Vagina (tissue), 2 donors: ENCODE data around the gene ALG2. TPM values are rescaled to one million over a fixed set of nuclear protein-coding genes. Genes with fewer than 3 reads are reported as not detected.

ENCODE experiments used
- DNase-seq, 2 donors: peaks; one replicate each; pipeline ENCODE4 v3.0.0-alpha.2; 2017; ENCODE audit errors: extremely low spot score in 2 of 2
- H3K27ac ChIP-seq: fragments of 200-600 bp; sonication (generic); one replicate; pipeline ENCODE4 v1.5.1; 2019
- H3K27me3 ChIP-seq: fragments of 200-600 bp; sonication (generic); one replicate; pipeline ENCODE4 v1.5.1; 2019
- H3K36me3 ChIP-seq, 2 donors: fragments of 200-600 bp; sonication (generic); one replicate each; pipeline ENCODE4 v1.5.1; 2017 to 2019
- H3K4me1 ChIP-seq: fragments of 200-600 bp; sonication (generic); one replicate; pipeline ENCODE4 v1.5.1; 2019
- H3K4me3 ChIP-seq, 2 donors: fragments of 200-600 bp; sonication (generic); 1 replicate in 1 of 2; 2 replicates in 1 of 2; pipeline ENCODE4 v1.5.1; 2016 to 2019
- H3K9me3 ChIP-seq: fragments of 200-600 bp; sonication (generic); one replicate; pipeline ENCODE4 v1.5.1; 2019
- POLR2A ChIP-seq, 2 donors: fragments of 450-650 bp; IDR thresholded peaks; one replicate each; pipeline ENCODE4 v1.6.1; 2017; ENCODE audit warnings: antibody characterized with exemption in 2 of 2, mild to moderate bottlenecking in 2 of 2, moderate library complexity in 2 of 2
- POLR2AphosphoS5 ChIP-seq, 2 donors: sonication (generic); formaldehyde crosslinking; IDR thresholded peaks; one replicate each; pipeline ENCODE4 v1.9.0; 2017; ENCODE audit warnings: antibody characterized with exemption in 2 of 2, mild to moderate bottlenecking in 2 of 2, low read depth in 1 of 2; ENCODE audit not compliant: insufficient read depth in 1 of 2
- intact Hi-C: fragments of 100-400 bp; cut with DNase I; formaldehyde crosslinking; loops from one replicate; pipeline ENCODE4 v1.15.1; 2023
- small RNA-seq: library from RNA; depleted of rRNA; stranded (forward); fragments of <200 nt; gene quantifications from one replicate; pipeline ENCODE3, GENCODE V24; 2016
- total RNA-seq: library from RNA; depleted of rRNA; stranded (reverse); fragments of >200 nt; gene quantifications from one replicate; pipeline ENCODE4 v1.2.3, GENCODE V29; 2016
- TF ChIP-seq, protein P1 (sequence below), 3 experiments: fragments of 450-650 bp in 2 of 3; fragments of 200-600 bp in 1 of 3; sonication (generic) in 1 of 3; IDR thresholded peaks; one replicate each; pipeline ENCODE4 v1.5.1; 2017 to 2019; ENCODE audit warnings: antibody characterized with exemption in 3 of 3, mild to moderate bottlenecking in 2 of 3, moderate library complexity in 2 of 3

The ALG2 gene
- total RNA-seq, 1 donor from 2014 or later: 30.0 TPM

DNA sequence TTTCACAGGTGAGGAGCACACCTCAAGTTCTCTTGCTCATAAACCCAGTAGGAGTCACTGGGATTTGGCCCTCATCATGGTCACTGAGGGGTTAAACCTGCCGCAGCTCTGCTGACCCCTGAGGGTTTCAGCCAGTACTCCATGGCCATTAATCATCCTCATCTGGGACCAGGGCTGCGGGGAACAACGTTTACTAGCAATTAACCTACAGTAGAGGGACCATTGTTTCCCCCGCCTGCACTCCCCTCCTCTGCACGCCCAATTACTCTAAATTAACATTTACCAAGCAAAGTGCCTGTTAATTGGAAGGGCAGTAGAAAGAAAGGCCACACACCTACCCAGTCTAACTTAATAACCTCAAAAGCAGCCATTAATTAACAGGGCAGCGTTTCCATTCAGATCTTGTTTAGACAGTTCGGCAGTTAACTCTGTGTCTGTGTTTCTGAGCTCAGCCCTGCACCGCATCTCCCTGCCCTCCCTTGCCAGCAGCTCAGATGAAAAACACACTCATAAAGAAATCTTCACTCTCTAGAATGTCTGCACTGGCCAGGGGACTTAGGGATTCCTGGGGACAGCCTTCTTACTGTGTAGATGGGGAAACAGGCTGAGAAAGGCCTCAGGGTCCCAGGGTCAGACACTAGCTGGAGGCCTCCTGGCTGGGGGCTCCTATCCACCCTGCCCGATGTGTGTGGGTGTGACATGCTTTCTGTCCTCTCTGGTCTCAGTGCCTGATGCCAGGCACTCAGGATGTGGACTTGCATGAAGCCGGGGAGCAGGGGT is 51.6 kb downstream of the ALG2 start:
- Histone ChIP-seq H3K27ac (no peak overlapping the region), H3K4me1 (no peaks in the 10 kb centered on the region), H3K4me3 (no peak overlapping the region), H3K9me3 (no peaks in the 10 kb centered on the region), H3K27me3 (no peaks in the 10 kb centered on the region), H3K36me3 (no peaks in the 10 kb centered on the region)
- intact Hi-C loops: no loop called here
- DNase-seq: no peak
- TF ChIP-seq POLR2AphosphoS5 (IDR thresholded peaks at IDR 0.05; ENCODE audit: insufficient read depth in 1 of 2, low read depth in 1 of 2) (no peak), POLR2A (IDR thresholded peaks at IDR 0.05) (no peak)
- TF ChIP-seq, protein P1, sequence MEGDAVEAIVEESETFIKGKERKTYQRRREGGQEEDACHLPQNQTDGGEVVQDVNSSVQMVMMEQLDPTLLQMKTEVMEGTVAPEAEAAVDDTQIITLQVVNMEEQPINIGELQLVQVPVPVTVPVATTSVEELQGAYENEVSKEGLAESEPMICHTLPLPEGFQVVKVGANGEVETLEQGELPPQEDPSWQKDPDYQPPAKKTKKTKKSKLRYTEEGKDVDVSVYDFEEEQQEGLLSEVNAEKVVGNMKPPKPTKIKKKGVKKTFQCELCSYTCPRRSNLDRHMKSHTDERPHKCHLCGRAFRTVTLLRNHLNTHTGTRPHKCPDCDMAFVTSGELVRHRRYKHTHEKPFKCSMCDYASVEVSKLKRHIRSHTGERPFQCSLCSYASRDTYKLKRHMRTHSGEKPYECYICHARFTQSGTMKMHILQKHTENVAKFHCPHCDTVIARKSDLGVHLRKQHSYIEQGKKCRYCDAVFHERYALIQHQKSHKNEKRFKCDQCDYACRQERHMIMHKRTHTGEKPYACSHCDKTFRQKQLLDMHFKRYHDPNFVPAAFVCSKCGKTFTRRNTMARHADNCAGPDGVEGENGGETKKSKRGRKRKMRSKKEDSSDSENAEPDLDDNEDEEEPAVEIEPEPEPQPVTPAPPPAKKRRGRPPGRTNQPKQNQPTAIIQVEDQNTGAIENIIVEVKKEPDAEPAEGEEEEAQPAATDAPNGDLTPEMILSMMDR (IDR thresholded peaks at IDR 0.05): no peak

DNA sequence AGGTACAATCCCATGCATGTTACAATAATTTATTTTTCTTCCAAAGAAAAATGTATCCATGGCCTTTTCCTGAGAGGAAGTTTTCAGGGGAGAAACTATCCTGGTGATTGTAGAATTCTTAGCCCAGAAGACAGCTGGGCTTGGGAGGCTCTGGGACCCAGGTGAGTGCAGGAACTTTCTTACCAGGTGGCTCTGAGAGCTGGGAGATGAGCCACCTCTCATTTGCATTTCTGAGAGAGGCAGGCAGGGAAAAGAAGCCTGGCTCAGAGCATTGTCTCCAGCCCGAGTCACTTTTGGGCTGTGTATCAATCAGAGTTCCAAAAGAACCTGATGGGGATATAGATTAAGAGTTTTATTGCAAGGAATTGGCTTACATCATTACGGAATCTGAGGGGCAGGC is 52.7 kb downstream of the ALG2 start:
- intact Hi-C loops: no loop called here
- H3K27ac ChIP-seq: no peak overlapping the region
- no peaks in the 10 kb centered on the region for H3K4me1 ChIP-seq
- no peaks in the 10 kb centered on the region for H3K9me3 ChIP-seq
- no peak for DNase-seq
- TF ChIP-seq, protein P1 (IDR thresholded peaks at IDR 0.05): no peak
- no peak overlapping the region for H3K4me3 ChIP-seq
- H3K27me3 ChIP-seq: no peaks in the 10 kb centered on the region
- H3K36me3 ChIP-seq: no peaks in the 10 kb centered on the region

DNA sequence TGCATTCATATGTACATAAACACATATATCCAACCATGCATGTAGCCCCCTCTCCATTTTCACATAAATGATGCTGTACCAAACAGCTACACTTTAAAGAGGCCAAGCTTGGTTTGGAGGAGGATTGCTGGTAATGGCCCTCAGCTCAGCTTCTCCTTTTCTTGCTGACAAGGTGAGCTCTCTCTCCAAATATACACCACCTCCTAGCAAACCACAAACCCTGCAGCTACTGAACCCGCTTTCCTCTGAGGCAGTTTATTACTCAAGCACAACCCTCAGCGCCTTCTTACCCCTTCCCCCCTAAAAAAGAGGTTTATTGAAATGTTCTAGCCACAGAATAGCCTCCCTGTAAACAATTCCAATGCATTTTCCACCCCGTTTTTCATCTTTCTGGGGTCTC is 54.0 kb downstream of the ALG2 start:
- H3K27ac ChIP-seq: no peak overlapping the region
- no peaks in the 10 kb centered on the region for H3K27me3 ChIP-seq
- intact Hi-C loops: no loop called here
- H3K4me3 ChIP-seq: no peak overlapping the region
- H3K36me3 ChIP-seq: no peaks in the 10 kb centered on the region
- H3K4me1 ChIP-seq: no peaks in the 10 kb centered on the region
- TF ChIP-seq POLR2AphosphoS5 (IDR thresholded peaks at IDR 0.05; ENCODE audit: insufficient read depth in 1 of 2, low read depth in 1 of 2) (no peak), POLR2A (IDR thresholded peaks at IDR 0.05) (no peak)
- TF ChIP-seq, protein P1 (IDR thresholded peaks at IDR 0.05): no peak
- no peaks in the 10 kb centered on the region for H3K9me3 ChIP-seq
- no peak for DNase-seq

DNA sequence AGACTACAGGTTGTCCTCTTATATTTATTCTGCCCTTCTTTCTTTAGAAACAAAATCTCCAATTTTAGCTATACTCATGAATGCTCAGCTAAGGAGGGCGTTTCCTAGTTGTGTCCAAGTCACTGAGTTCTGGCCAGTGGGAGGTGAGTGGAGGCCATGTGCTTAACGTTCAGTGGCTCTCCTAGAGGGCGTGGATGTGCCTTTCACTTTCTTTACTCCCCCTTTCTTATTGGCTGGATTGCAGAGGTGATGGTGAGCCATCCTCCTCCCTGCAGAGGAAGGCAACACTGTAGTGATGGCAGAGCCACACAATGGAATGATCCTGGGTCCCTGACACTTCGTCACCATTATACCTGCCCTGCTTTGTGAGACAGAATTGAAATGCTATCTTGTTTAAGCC is 54.6 kb downstream of the ALG2 start:
- no peak for TF ChIP-seq POLR2A (IDR thresholded peaks at IDR 0.05)
- TF ChIP-seq, protein P1 (IDR thresholded peaks at IDR 0.05): no peak
- TF ChIP-seq POLR2AphosphoS5 (IDR thresholded peaks at IDR 0.05; ENCODE audit: insufficient read depth in 1 of 2, low read depth in 1 of 2): no peak
- Histone ChIP-seq H3K36me3 (no peaks in the 10 kb centered on the region), H3K27ac (no peak overlapping the region), H3K27me3 (no peaks in the 10 kb centered on the region), H3K9me3 (no peaks in the 10 kb centered on the region), H3K4me1 (no peaks in the 10 kb centered on the region), H3K4me3 (no peak overlapping the region)
- DNase-seq: no peak
- intact Hi-C loops: no loop called here

Small RNAs within 50 kb of the gene (small RNA-seq; reads per million reads assigned to genes)
- gene RN7SL794P: not detected

Other genes with a start within 250 kb of the ALG2 start
- gene TGFBR1, start 116.8 kb downstream of the ALG2 start, total RNA-seq: 23.8 TPM
- 80.8 TPM for gene SEC61B, start 340 bp upstream of the ALG2 start, total RNA-seq